GM23338 (cell line): ENCODE results near the gene SPOCK2. TPM values are rescaled to one million over a fixed set of nuclear protein-coding genes. Genes with fewer than 3 reads are reported as not detected.

Experiments used
- ATAC-seq: fragments of 200-7000 bp; cut with Tn5 transposase; 3 replicates; pipeline ENCODE4 v1.9.1; 2020
- DNase-seq: peaks from one replicate; pipeline ENCODE4 v3.0.0-alpha.2; 2015; ENCODE audit warnings: low spot score
- H2AFZ ChIP-seq: fragments of 200-600 bp; sonication (generic); 2 replicates; pipeline ENCODE4 v1.8.0; 2016; ENCODE audit warnings: antibody characterized with exemption, mild to moderate bottlenecking, moderate library complexity
- H3F3A ChIP-seq: fragments of 200-600 bp; sonication (generic); replicated peaks from 2 replicates; pipeline ENCODE4 v1.8.0; 2017; ENCODE audit warnings: antibody characterized with exemption, mixed run types, low read depth
- H3K27ac ChIP-seq: fragments of 200-600 bp; sonication (generic); 2 replicates; pipeline ENCODE4 v1.6.1; 2016; ENCODE audit warnings: low read depth
- H3K27me3 ChIP-seq: fragments of 200-600 bp; sonication (generic); 2 replicates; pipeline ENCODE4 v1.8.0; 2016; ENCODE audit warnings: mild to moderate bottlenecking, mixed run types, moderate library complexity; ENCODE audit not compliant: insufficient read depth
- H3K36me3 ChIP-seq: fragments of 200-600 bp; sonication (generic); 2 replicates; pipeline ENCODE4 v1.8.0; 2016; ENCODE audit warnings: mild to moderate bottlenecking; ENCODE audit not compliant: insufficient read depth
- H3K4me1 ChIP-seq: fragments of 200-600 bp; sonication (generic); 2 replicates; pipeline ENCODE4 v1.8.0; 2016; ENCODE audit warnings: mild to moderate bottlenecking, moderate library complexity; ENCODE audit not compliant: insufficient read depth
- H3K4me2 ChIP-seq: fragments of 200-600 bp; sonication (generic); 2 replicates; pipeline ENCODE4 v1.7.1; 2017; ENCODE audit warnings: mixed run types
- H3K4me3 ChIP-seq: fragments of 200-600 bp; sonication (generic); 2 replicates; pipeline ENCODE4 v1.6.1; 2016; ENCODE audit warnings: mixed run types
- H3K79me2 ChIP-seq: fragments of 200-600 bp; sonication (generic); replicated peaks from 2 replicates; pipeline ENCODE4 v1.8.0; 2017; ENCODE audit warnings: mild to moderate bottlenecking; ENCODE audit not compliant: insufficient read depth
- H3K9me2 ChIP-seq: fragments of 200-600 bp; sonication (generic); 2 replicates; pipeline ENCODE4 v1.8.0; 2017; ENCODE audit not compliant: insufficient read depth
- H4K20me1 ChIP-seq: fragments of 200-600 bp; sonication (generic); replicated peaks from 2 replicates; pipeline ENCODE4 v1.8.0; 2017; ENCODE audit warnings: mild to moderate bottlenecking; ENCODE audit not compliant: insufficient read depth
- H3K27ac Mint-ChIP-seq: 2 replicates; pipeline ENCODE4 v1.8.0; 2020; ENCODE audit warnings: inconsistent platforms, mild to moderate bottlenecking, moderate library complexity, mixed read lengths
- H3K27me3 Mint-ChIP-seq: 3 replicates; pipeline ENCODE4 v1.8.0; 2022; ENCODE audit warnings: low read depth, mild to moderate bottlenecking, moderate library complexity, mixed read lengths, inconsistent platforms; ENCODE audit not compliant: insufficient read depth, poor library complexity
- H3K36me3 Mint-ChIP-seq: 3 replicates; pipeline ENCODE4 v1.8.0; 2021; ENCODE audit warnings: low read depth, mild to moderate bottlenecking, inconsistent platforms, moderate library complexity, mixed read lengths
- H3K4me1 Mint-ChIP-seq: 3 replicates; pipeline ENCODE4 v1.8.0; 2020; ENCODE audit warnings: mild to moderate bottlenecking, inconsistent platforms, mixed read lengths
- H3K4me3 Mint-ChIP-seq: 3 replicates; pipeline ENCODE4 v1.8.0; 2021; ENCODE audit warnings: moderate library complexity, mild to moderate bottlenecking, inconsistent platforms, mixed read lengths
- H3K9me3 Mint-ChIP-seq: 3 replicates; pipeline ENCODE4 v1.8.0; 2020; ENCODE audit warnings: moderate library complexity, mild to moderate bottlenecking, inconsistent platforms, mixed read lengths
- CTCF ChIP-seq, 2 experiments: fragments of 200-600 bp in 1 of 2; sonication (generic) in 1 of 2; conservative IDR thresholded peaks; 2 replicates each; pipeline versions ENCODE4 v1.5.1 to v1.6.1; 2016 to 2017; ENCODE audit warnings: antibody characterized with exemption in 2 of 2, low read depth in 2 of 2, mild to moderate bottlenecking in 2 of 2, moderate library complexity in 1 of 2
- ETS1 ChIP-seq: IDR thresholded peaks from 2 replicates; pipeline ENCODE4 v1.6.1; 2016; ENCODE audit warnings: antibody characterized with exemption
- EZH2 ChIP-seq: fragments of 200-600 bp; sonication (generic); IDR thresholded peaks from one replicate; pipeline ENCODE4 v1.8.0; 2017; ENCODE audit warnings: antibody characterized with exemption, mild to moderate bottlenecking, low read depth; ENCODE audit not compliant: unreplicated experiment
- JUNB ChIP-seq: IDR thresholded peaks from one replicate; pipeline ENCODE4 v1.6.1; 2016; ENCODE audit warnings: antibody characterized with exemption; ENCODE audit not compliant: unreplicated experiment
- STAT1 ChIP-seq: IDR thresholded peaks from one replicate; pipeline ENCODE4 v1.6.1; 2016; ENCODE audit warnings: antibody characterized with exemption; ENCODE audit not compliant: unreplicated experiment
- ZNF331 ChIP-seq: fragments of 250-450 bp; sonication (Bioruptor Pico); IDR thresholded peaks from 2 replicates; pipeline ENCODE4 v1.5.0; 2020; ENCODE audit warnings: low read depth, mild to moderate bottlenecking, moderate library complexity
- ZNF462 ChIP-seq: fragments of 250-450 bp; sonication (Bioruptor Pico); IDR thresholded peaks from 2 replicates; pipeline ENCODE4 v1.5.0; 2020; ENCODE audit warnings: mild to moderate bottlenecking, moderate library complexity
- polyA plus RNA-seq: library from polyadenylated mRNA; unstranded; fragments of >200 nt; fragmentation: Nextera tagmentation; extraction: Ambion mirVana; gene quantifications from 2 replicates; pipeline ENCODE4 v1.2.1, GENCODE V29; 2016
- total RNA-seq: library from RNA; depleted of rRNA; stranded (reverse); fragments of >200 nt; shearing (Covaris generic); gene quantifications from 2 replicates; pipeline ENCODE4 v1.2.3, GENCODE V29; 2014

The SPOCK2 gene
- total and polyA plus RNA-seq, 2 experiments from 2014 or later = 1.3 to 3.6 TPM

GRCh38 chr10:72106154-72106849 is 18.0 kb upstream of the SPOCK2 start:
- Histone ChIP-seq H3K27ac (no peak overlapping the region), H3K4me1 (no peaks in the 10 kb centered on the region), H3K27me3 (no peaks in the 10 kb centered on the region), H3K36me3 (no peaks in the 10 kb centered on the region), H3K4me2 (no peak overlapping the region), H3K4me3 (no peak overlapping the region), H3K9me2 (no peaks in the 10 kb centered on the region), H3K79me2 (no peaks in the 10 kb centered on the region), H2AFZ (no peak overlapping the region), H3F3A (no peaks in the 10 kb centered on the region), H4K20me1 (no peaks in the 10 kb centered on the region)
- Mint-ChIP-seq H3K27me3 (no peaks in the 10 kb centered on the region), H3K9me3 (no peaks in the 10 kb centered on the region), H3K4me1 (peaks cover 2% of the 10 kb centered on the region; the same call in 1 of the 3 replicates), H3K27ac (no peak overlapping the region), H3K4me3 (no peak overlapping the region), H3K36me3 (0 out of 3 replicates have a peak, but pooled peaks cover 7% of the 10 kb centered on the region)
- DNase-seq = no peak
- TF ChIP-seq ZNF331 (CRISPR knock-in tag) = no peak
- no peak for ATAC-seq

- Mint-ChIP-seq H3K9me3 (no peaks in the 10 kb centered on the region), H3K4me3 (no peak overlapping the region), H3K27me3 (no peaks in the 10 kb centered on the region), H3K27ac (no peak overlapping the region), H3K36me3 (0 out of 3 replicates have a peak, but pooled peaks cover 7% of the 10 kb centered on the region), H3K4me1 (peaks cover 2% of the 10 kb centered on the region; the same call in 1 of the 3 replicates)
- ATAC-seq (no peak), DNase-seq (no peak)
- Histone ChIP-seq H3K27me3 (no peaks in the 10 kb centered on the region), H3K9me2 (no peaks in the 10 kb centered on the region), H4K20me1 (no peaks in the 10 kb centered on the region), H3K4me2 (no peak overlapping the region), H3K36me3 (no peaks in the 10 kb centered on the region), H3K4me3 (no peak overlapping the region), H3F3A (no peaks in the 10 kb centered on the region), H3K4me1 (no peaks in the 10 kb centered on the region), H3K27ac (no peak overlapping the region), H3K79me2 (no peaks in the 10 kb centered on the region), H2AFZ (no peak overlapping the region)
- TF ChIP-seq CTCF (conservative IDR thresholded peaks at IDR 0.05; ENCODE audit: low read depth in 2 of 2) (no peak), STAT1 (no peak), ETS1 (no peak), EZH2 (no peak), ZNF462 (CRISPR knock-in tag) (no peak), JUNB (no peak)
Observed at GRCh38 chr10:72105710-72106109, 17.4 kb upstream of the SPOCK2 start.
